GM12878 (cell line): Measurements from ENCODE around the gene NFATC2.

ENCODE experiments used
- CBX3 ChIP-seq: fragments of 200-600 bp; sonication (generic); IDR thresholded peaks from 2 replicates; pipeline ENCODE4 v1.6.1; 2016; ENCODE audit warnings: low read depth, borderline replicate concordance
- CHD1 ChIP-seq: IDR thresholded peaks from 2 replicates; pipeline ENCODE4 v1.6.1; 2012; ENCODE audit warnings: low read depth, low read length, improper control_type of control experiment
- CTCF ChIP-seq, 3 experiments: IDR thresholded peaks in 2 of 3; conservative IDR thresholded peaks in 1 of 3; 2 replicates each; pipeline ENCODE4 v1.5.1; 2011; ENCODE audit warnings: low read depth in 3 of 3, low read length in 3 of 3, mild to moderate bottlenecking in 3 of 3, control low read depth in 2 of 3, moderate library complexity in 2 of 3, inconsistent platforms in 1 of 3, mixed read lengths in 1 of 3; ENCODE audit not compliant: control insufficient read depth in 2 of 3, insufficient read depth in 1 of 3; ENCODE audit errors: extremely low read depth in 1 of 3
- EP300 ChIP-seq, 2 experiments: fragments of 150-350 bp in 1 of 2; IDR thresholded peaks; 2 replicates each; pipeline ENCODE4 v1.6.1; 2011 to 2012; ENCODE audit warnings: low read depth in 2 of 2, low read length in 2 of 2, borderline replicate concordance in 1 of 2, improper control_type of control experiment in 1 of 2, inconsistent platforms in 1 of 2; ENCODE audit not compliant: control insufficient read depth in 1 of 2
- HCFC1 ChIP-seq: fragments of 150-350 bp; IDR thresholded peaks from 2 replicates; pipeline ENCODE4 v1.6.1; 2014; ENCODE audit warnings: low read length
- MXI1 ChIP-seq: fragments of 150-350 bp; IDR thresholded peaks from 2 replicates; pipeline ENCODE4 v1.6.1; 2011; ENCODE audit warnings: low read depth, mild to moderate bottlenecking, inconsistent platforms, low read length, improper control_type of control experiment
- NKRF ChIP-seq: fragments of 450-650 bp; conservative IDR thresholded peaks from 2 replicates; pipeline ENCODE4 v1.6.1; 2017; ENCODE audit warnings: mild to moderate bottlenecking, moderate library complexity
- RELA ChIP-seq: fragments of 450-650 bp; IDR thresholded peaks from 2 replicates; pipeline ENCODE4 v1.8.0; 2014; ENCODE audit warnings: borderline replicate concordance; ENCODE audit not compliant: partially characterized antibody
- SPI1 ChIP-seq: IDR thresholded peaks from 2 replicates; pipeline ENCODE4 v1.6.1; 2011; ENCODE audit warnings: low read depth, mild to moderate bottlenecking, low read length, moderate library complexity, borderline replicate concordance; ENCODE audit not compliant: insufficient read depth
- USF2 ChIP-seq: IDR thresholded peaks from 2 replicates; pipeline ENCODE4 v1.6.1; 2011; ENCODE audit warnings: low read depth, low read length, improper control_type of control experiment, borderline replicate concordance

- TF ChIP-seq CTCF (IDR thresholded peaks at IDR 0.05 in 2 of 3, conservative IDR thresholded peaks at IDR 0.05 in 1 of 3; ENCODE audit: control insufficient read depth in 2 of 3, extremely low read depth in 1 of 3, insufficient read depth in 1 of 3, low read depth in 3 of 3, low read length in 3 of 3) (no peak), CHD1 (no peak), NKRF (no peak), MXI1 (no peak), RELA (no peak), USF2 (no peak), EP300 (IDR thresholded peaks at IDR 0.05; ENCODE audit: borderline replicate concordance in 1 of 2, control insufficient read depth in 1 of 2, low read depth in 2 of 2, low read length in 2 of 2) (no peak), CBX3 (no peak), SPI1 (no peak), HCFC1 (no peak)
These were observed 18.2 kb upstream of the NFATC2 start for GRCh38 chr20:51560550-51561307.
